Pons (tissue), 1 donor: ENCODE results near the gene TMA7B.

ENCODE experiments used
- DNase-seq: peaks from one replicate; pipeline ENCODE4 v3.0.0-alpha.2; 2016; ENCODE audit warnings: low spot score

Gene TMA7B

GRCh38 chr22:40001800-40002577, 41.8 kb downstream of the TMA7B start:
- DNase-seq = no peak

GRCh38 chr22:40002935-40003715, 42.9 kb downstream of the TMA7B start:
- DNase-seq = no peak

GRCh38 chr22:40004836-40005235, 44.6 kb downstream of the TMA7B start:
- DNase-seq = no peak

- no peak for DNase-seq
These were observed 46.4 kb downstream of the TMA7B start for GRCh38 chr22:40006641-40007040.

- DNase-seq = no peak
These were observed 47.9 kb downstream of the TMA7B start for GRCh38 chr22:40007853-40008710.

GRCh38 chr22:40008726-40009291, 48.6 kb downstream of the TMA7B start:
- DNase-seq = no peak

GRCh38 chr22:40009292-40009774, 49.1 kb downstream of the TMA7B start:
- no peak for DNase-seq

GRCh38 chr22:40009951-40010671, 49.9 kb downstream of the TMA7B start:
- no peak for DNase-seq

GRCh38 chr22:40010746-40011145, 50.5 kb downstream of the TMA7B start:
- no peak for DNase-seq
